Lower leg skin (tissue), 3 donors: Measurements from ENCODE around the gene LBX2.

Experiments used
- CTCF ChIP-seq, 3 donors: fragments of 450-650 bp; IDR thresholded peaks; one replicate each; pipeline ENCODE4 v1.5.1; 2016; ENCODE audit warnings: antibody characterized with exemption in 3 of 3, mild to moderate bottlenecking in 3 of 3, moderate library complexity in 2 of 3
- POLR2A ChIP-seq, 2 donors: fragments of 450-650 bp; IDR thresholded peaks; one replicate each; pipeline ENCODE4 v1.6.1; 2016 to 2017; ENCODE audit warnings: antibody characterized with exemption in 2 of 2, mild to moderate bottlenecking in 1 of 2, moderate library complexity in 1 of 2

GRCh38 chr2:74499940-74500577, 656 bp upstream of the LBX2 start:
- no peak for TF ChIP-seq POLR2A (IDR thresholded peaks at IDR 0.05)
- no peak for TF ChIP-seq CTCF (IDR thresholded peaks at IDR 0.05)
